Measurements from ENCODE around the gene LACTB. TPM values are rescaled to one million over a fixed set of nuclear protein-coding genes. Genes with fewer than 3 reads are reported as not detected.
A peak's percentile ranks its signal among the peaks of the same experiment; 100 is the strongest.
"Not testable (repeated sequence)": the region's sequence is repeated elsewhere in the genome, so short reads cannot be mapped to it uniquely, and the experiment has no call there.

The LACTB gene
- total and polyA plus RNA-seq, 12 donors: 11.6 to 32.2 (median 24.3) TPM

DNA sequence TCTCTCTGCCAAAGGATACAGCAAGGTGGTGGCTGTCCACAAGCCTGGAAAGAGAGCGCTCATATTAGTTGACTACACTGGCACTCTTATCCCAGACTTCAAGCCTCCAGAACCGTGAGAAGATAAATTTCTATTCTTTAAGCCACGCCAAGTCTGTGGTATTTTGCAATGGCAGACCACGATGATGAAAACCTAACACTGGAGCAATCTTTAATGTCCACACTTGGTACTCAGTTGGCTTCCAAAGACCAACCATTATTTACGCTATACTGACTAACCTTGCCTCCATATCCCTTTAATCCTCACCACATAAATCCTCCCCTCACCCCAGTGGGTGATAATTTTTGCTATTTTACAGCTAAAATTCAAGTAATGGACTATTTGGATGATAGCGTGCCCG, 16.9 kb upstream of the LACTB start:
- Histone ChIP-seq H3K9me3 (no peaks in the 10 kb centered on the region), H3K4me3 (no peak overlapping the region), H3K27ac (no peak overlapping the region), H3K27me3 (no peaks in the 10 kb centered on the region), H3K4me1 (peaks cover 0 to 5% (median 0%) of the 10 kb centered on the region in 9 donors), H3K36me3 (no peaks in the 10 kb centered on the region)
- intact Hi-C loops (cut with DNase I): no loop called here
- no peak for DNase-seq
- TF ChIP-seq, protein P1, sequence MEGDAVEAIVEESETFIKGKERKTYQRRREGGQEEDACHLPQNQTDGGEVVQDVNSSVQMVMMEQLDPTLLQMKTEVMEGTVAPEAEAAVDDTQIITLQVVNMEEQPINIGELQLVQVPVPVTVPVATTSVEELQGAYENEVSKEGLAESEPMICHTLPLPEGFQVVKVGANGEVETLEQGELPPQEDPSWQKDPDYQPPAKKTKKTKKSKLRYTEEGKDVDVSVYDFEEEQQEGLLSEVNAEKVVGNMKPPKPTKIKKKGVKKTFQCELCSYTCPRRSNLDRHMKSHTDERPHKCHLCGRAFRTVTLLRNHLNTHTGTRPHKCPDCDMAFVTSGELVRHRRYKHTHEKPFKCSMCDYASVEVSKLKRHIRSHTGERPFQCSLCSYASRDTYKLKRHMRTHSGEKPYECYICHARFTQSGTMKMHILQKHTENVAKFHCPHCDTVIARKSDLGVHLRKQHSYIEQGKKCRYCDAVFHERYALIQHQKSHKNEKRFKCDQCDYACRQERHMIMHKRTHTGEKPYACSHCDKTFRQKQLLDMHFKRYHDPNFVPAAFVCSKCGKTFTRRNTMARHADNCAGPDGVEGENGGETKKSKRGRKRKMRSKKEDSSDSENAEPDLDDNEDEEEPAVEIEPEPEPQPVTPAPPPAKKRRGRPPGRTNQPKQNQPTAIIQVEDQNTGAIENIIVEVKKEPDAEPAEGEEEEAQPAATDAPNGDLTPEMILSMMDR (IDR thresholded peaks at IDR 0.05): no peak
- 71% methylated on average over 7 of the region's 7 CpGs for WGBS, 2 donors
- no peak for ATAC-seq

DNA sequence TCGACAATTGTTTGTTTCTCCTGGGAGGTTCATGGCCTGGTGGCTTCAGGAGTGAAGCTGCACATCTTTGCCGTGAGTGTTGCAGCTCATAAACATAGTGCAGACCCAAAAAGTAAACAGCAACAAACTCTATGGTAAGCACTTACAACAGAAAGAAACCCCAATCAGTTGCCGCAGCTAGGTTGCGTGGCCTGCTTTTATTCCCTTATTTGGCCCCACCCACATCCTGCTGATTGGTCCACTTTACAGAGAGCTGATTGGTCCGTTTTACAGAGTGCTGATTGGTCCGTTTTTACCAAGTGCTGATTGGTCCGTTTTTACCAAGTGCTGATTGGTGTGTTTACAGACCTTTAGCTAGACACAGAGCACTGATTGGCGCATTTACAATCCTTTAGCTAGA, 16.3 kb upstream of the LACTB start:
- H3K27me3 ChIP-seq; H3K9me3 ChIP-seq; H3K4me3 ChIP-seq; ATAC-seq; DNase-seq; H3K36me3 ChIP-seq; intact Hi-C loops (cut with DNase I); H3K4me1 ChIP-seq; H3K27ac ChIP-seq: not testable (repeated sequence)
- 80% methylated on average over 8 of the region's 8 CpGs for WGBS, 2 donors

GRCh38 chr15:63107895-63108546, 13.6 kb upstream of the LACTB start:
- ATAC-seq (peak in 3 of 8 donors; percentile 32 to 63 (median 50)), DNase-seq (no peak)
- WGBS, 2 donors: 41 to 43% methylated on average over 9 of the region's 9 CpGs
- intact Hi-C loops (cut with DNase I): no loop called here
- no peak overlapping the region for H3K4me3 ChIP-seq
- H3K27ac ChIP-seq: no peak overlapping the region
- TF ChIP-seq, protein P1 (IDR thresholded peaks at IDR 0.05): no peak
- no peaks in the 10 kb centered on the region for H3K9me3 ChIP-seq
- H3K4me1 ChIP-seq: peaks cover 0 to 7% (median 0%) of the 10 kb centered on the region in 9 donors
- no peaks in the 10 kb centered on the region for H3K27me3 ChIP-seq
- H3K36me3 ChIP-seq: no peaks in the 10 kb centered on the region

GRCh38 chr15:63109498-63109897, 12.2 kb upstream of the LACTB start:
- ATAC-seq (no peak), DNase-seq (no peak)
- intact Hi-C loops (cut with DNase I): no loop called here
- Histone ChIP-seq H3K4me1 (peaks cover 0 to 8% (median 0%) of the 10 kb centered on the region in 9 donors), H3K9me3 (no peaks in the 10 kb centered on the region), H3K4me3 (no peak overlapping the region), H3K36me3 (no peaks in the 10 kb centered on the region), H3K27ac (no peak overlapping the region), H3K27me3 (no peaks in the 10 kb centered on the region)
- WGBS, 2 donors: 81 to 89% methylated on average over 2 of the region's 2 CpGs
- TF ChIP-seq, protein P1 (IDR thresholded peaks at IDR 0.05): no peak

- ATAC-seq (no peak), DNase-seq (no peak)
- Histone ChIP-seq H3K36me3 (no peaks in the 10 kb centered on the region), H3K27ac (no peak overlapping the region), H3K4me3 (no peak overlapping the region), H3K27me3 (no peaks in the 10 kb centered on the region), H3K9me3 (no peaks in the 10 kb centered on the region), H3K4me1 (peaks cover 0 to 8% (median 0%) of the 10 kb centered on the region in 9 donors)
- 87 to 94% methylated on average over 2 of the region's 2 CpGs for WGBS, 2 donors
- intact Hi-C loops (cut with DNase I): no loop called here
- TF ChIP-seq, protein P1 (IDR thresholded peaks at IDR 0.05): no peak
These were observed 11.7 kb upstream of the LACTB start for GRCh38 chr15:63109920-63110319.
